Neural cell (in vitro differentiated cells): Measurements from ENCODE around the gene TNFRSF4. TPM values are rescaled to one million over a fixed set of nuclear protein-coding genes. Genes with fewer than 3 reads are reported as not detected.

Experiments used
- H2AFZ ChIP-seq: fragments of 200-600, 300-800 bp; sonication (generic), shearing (Covaris generic); 2 replicates; pipeline ENCODE4 v1.6.0; 2014; ENCODE audit warnings: low read depth, mild to moderate bottlenecking, antibody characterized with exemption, low read length, moderate library complexity
- H3F3A ChIP-seq: fragments of 200-600 bp; shearing (Covaris generic); 2 replicates; pipeline ENCODE4 v1.6.1; 2016; ENCODE audit warnings: mild to moderate bottlenecking, moderate library complexity, mixed read lengths, antibody characterized with exemption, low read length; ENCODE audit not compliant: insufficient read depth, poor library complexity, severe bottlenecking
- H3K27ac ChIP-seq: fragments of 200-600, 300-800 bp; sonication (generic), shearing (Covaris generic); 2 replicates; pipeline ENCODE4 v1.5.1; 2014; ENCODE audit warnings: mild to moderate bottlenecking, low read length, moderate library complexity
- H3K27me3 ChIP-seq: fragments of 300-800, 200-600 bp; sonication (generic), shearing (Covaris generic); 2 replicates; pipeline ENCODE4 v1.6.0; 2014; ENCODE audit warnings: mild to moderate bottlenecking, low read depth, low read length, moderate library complexity; ENCODE audit not compliant: insufficient read depth
- H3K36me3 ChIP-seq: fragments of 300-800, 200-600 bp; sonication (generic), shearing (Covaris generic); 2 replicates; pipeline ENCODE4 v1.5.1; 2014; ENCODE audit warnings: mild to moderate bottlenecking, antibody characterized with exemption, low read length, moderate library complexity; ENCODE audit not compliant: insufficient read depth
- H3K4me2 ChIP-seq: fragments of 300-800, 200-600 bp; sonication (generic), shearing (Covaris generic); 2 replicates; pipeline ENCODE4 v1.6.0; 2014; ENCODE audit warnings: mild to moderate bottlenecking, low read length
- H3K4me3 ChIP-seq: fragments of 300-800, 200-600 bp; sonication (generic), shearing (Covaris generic); 2 replicates; pipeline ENCODE4 v1.5.1; 2014; ENCODE audit warnings: mild to moderate bottlenecking, low read length, moderate library complexity
- H3K79me2 ChIP-seq: fragments of 200-600 bp; shearing (Covaris generic); replicated peaks from 2 replicates; pipeline ENCODE4 v1.6.0; 2014; ENCODE audit warnings: mild to moderate bottlenecking, low read length, moderate library complexity; ENCODE audit not compliant: insufficient read depth
- H3K9ac ChIP-seq: fragments of 300-800, 200-600 bp; sonication (generic), shearing (Covaris generic); 2 replicates; pipeline ENCODE4 v1.6.1; 2016; ENCODE audit warnings: mild to moderate bottlenecking, low read length, mixed read lengths
- H3K9me2 ChIP-seq: fragments of 200-600 bp; shearing (Covaris generic); 2 replicates; pipeline ENCODE4 v1.6.1; 2016; ENCODE audit warnings: mild to moderate bottlenecking, low read length, mixed read lengths; ENCODE audit not compliant: insufficient read depth
- H3K9me3 ChIP-seq: fragments of 200-600, 300-800 bp; sonication (generic), shearing (Covaris generic); 2 replicates; pipeline ENCODE4 v1.6.1; 2016; ENCODE audit warnings: mild to moderate bottlenecking, mixed run types, low read length, moderate library complexity, mixed read lengths
- H4K20me1 ChIP-seq: fragments of 200-600 bp; shearing (Covaris generic); 2 replicates; pipeline ENCODE4 v1.6.1; 2016; ENCODE audit warnings: mild to moderate bottlenecking, mixed run types; ENCODE audit not compliant: insufficient read depth
- CTCF ChIP-seq: fragments of 450-650 bp; IDR thresholded peaks from 2 replicates; pipeline ENCODE4 v1.5.1; 2014; ENCODE audit warnings: antibody characterized with exemption, mild to moderate bottlenecking, moderate library complexity; ENCODE audit not compliant: poor library complexity, severe bottlenecking
- EP300 ChIP-seq: fragments of 450-650 bp; conservative IDR thresholded peaks from 2 replicates; pipeline ENCODE4 v1.6.1; 2014; ENCODE audit warnings: antibody characterized with exemption, mild to moderate bottlenecking, moderate library complexity; ENCODE audit not compliant: poor library complexity, severe bottlenecking
- EZH2 ChIP-seq: fragments of 200-600, 300-800 bp; shearing (Covaris generic), sonication (generic); IDR thresholded peaks from 2 replicates; pipeline ENCODE4 v1.6.1; 2014; ENCODE audit warnings: antibody characterized with exemption, low read length, borderline replicate concordance, mild to moderate bottlenecking; ENCODE audit not compliant: insufficient read depth, poor library complexity, severe bottlenecking
- MXI1 ChIP-seq: fragments of 450-650 bp; conservative IDR thresholded peaks from 2 replicates; pipeline ENCODE4 v1.6.1; 2014; ENCODE audit warnings: antibody characterized with exemption, mild to moderate bottlenecking; ENCODE audit not compliant: poor library complexity, severe bottlenecking
- POLR2AphosphoS5 ChIP-seq: IDR thresholded peaks from 2 replicates; pipeline ENCODE4 v1.6.1; 2012
- RAD21 ChIP-seq: fragments of 450-650 bp; conservative IDR thresholded peaks from 2 replicates; pipeline ENCODE4 v1.6.1; 2014; ENCODE audit warnings: antibody characterized with exemption, mild to moderate bottlenecking, moderate library complexity
- REST ChIP-seq: IDR thresholded peaks from 2 replicates; pipeline ENCODE4 v1.6.1; 2012; ENCODE audit warnings: borderline replicate concordance
- SMC3 ChIP-seq: fragments of 450-650 bp; conservative IDR thresholded peaks from 2 replicates; pipeline ENCODE4 v1.6.1; 2014; ENCODE audit warnings: antibody characterized with exemption, mild to moderate bottlenecking, moderate library complexity; ENCODE audit not compliant: poor library complexity
- TAF1 ChIP-seq: IDR thresholded peaks from 2 replicates; pipeline ENCODE4 v1.6.1; 2012; ENCODE audit warnings: low read depth
- polyA plus RNA-seq: library from polyadenylated mRNA; depleted of rRNA; stranded (reverse); fragments of >200 nt; gene quantifications from 2 replicates; pipeline ENCODE4 v1.2.3, GENCODE V29; 2014

TNFRSF4 gene
- polyA plus RNA-seq, 1 donor from 2014 or later = not detected

GRCh38 chr1:1254667-1254998, 40.7 kb upstream of the TNFRSF4 start:
- H3K4me3 ChIP-seq = no peak overlapping the region
- H4K20me1 ChIP-seq = no peaks in the 10 kb centered on the region
- TF ChIP-seq TAF1 (no peak), CTCF (no peak), REST (no peak), EP300 (no peak), POLR2AphosphoS5 (no peak), RAD21 (no peak), MXI1 (no peak)
- H3K79me2 ChIP-seq = no peaks in the 10 kb centered on the region
- H3K27me3 ChIP-seq = no peaks in the 10 kb centered on the region
- no peaks in the 10 kb centered on the region for H3K9me2 ChIP-seq
- no peak overlapping the region for H3K9ac ChIP-seq
- H3K36me3 ChIP-seq = no peaks in the 10 kb centered on the region
- H3F3A ChIP-seq = no peaks in the 10 kb centered on the region
- H3K27ac ChIP-seq = no peak overlapping the region
- H3K9me3 ChIP-seq = no peaks in the 10 kb centered on the region
- H2AFZ ChIP-seq = no peak overlapping the region
- no peak overlapping the region for H3K4me2 ChIP-seq

GRCh38 chr1:1253972-1254666, 40.2 kb upstream of the TNFRSF4 start:
- Histone ChIP-seq H3K9me2 (no peaks in the 10 kb centered on the region), H4K20me1 (no peaks in the 10 kb centered on the region), H3F3A (no peaks in the 10 kb centered on the region), H3K9ac (no peak overlapping the region), H3K36me3 (no peaks in the 10 kb centered on the region), H3K4me3 (no peak overlapping the region), H3K27me3 (no peaks in the 10 kb centered on the region), H3K27ac (no peak overlapping the region), H3K9me3 (no peaks in the 10 kb centered on the region), H3K4me2 (no peak overlapping the region), H3K79me2 (no peaks in the 10 kb centered on the region), H2AFZ (no peak overlapping the region)
- no peak for TF ChIP-seq SMC3

GRCh38 chr1:1253314-1253713, 39.4 kb upstream of the TNFRSF4 start:
- Histone ChIP-seq H3K9me3 (no peaks in the 10 kb centered on the region), H3K4me3 (no peak overlapping the region), H4K20me1 (no peaks in the 10 kb centered on the region), H2AFZ (no peak overlapping the region), H3K27ac (no peak overlapping the region), H3K27me3 (no peaks in the 10 kb centered on the region), H3K9me2 (no peaks in the 10 kb centered on the region), H3K9ac (no peak overlapping the region), H3F3A (no peaks in the 10 kb centered on the region), H3K79me2 (no peaks in the 10 kb centered on the region), H3K4me2 (no peak overlapping the region), H3K36me3 (no peaks in the 10 kb centered on the region)
- no peak for TF ChIP-seq TAF1
- no peak for TF ChIP-seq REST
- TF ChIP-seq SMC3 = no peak
- no peak for TF ChIP-seq EZH2
- no peak for TF ChIP-seq CTCF
- no peak for TF ChIP-seq EP300
- no peak for TF ChIP-seq RAD21
- TF ChIP-seq MXI1 = no peak
